ENCODE measurements around the gene AKAP13.

The AKAP13 gene

GRCh38 chr15:85749261-85750151, 369.1 kb downstream of the AKAP13 start:
- no peak for DNase-seq

GRCh38 chr15:85750319-85751290, 370.2 kb downstream of the AKAP13 start:
- no peak for DNase-seq

- no peak for DNase-seq
Observed at GRCh38 chr15:85751291-85752123, 371.1 kb downstream of the AKAP13 start.

- DNase-seq: no peak
Observed at GRCh38 chr15:85752124-85752475, 371.7 kb downstream of the AKAP13 start.

GRCh38 chr15:85752491-85752961, 372.1 kb downstream of the AKAP13 start:
- no peak for DNase-seq

GRCh38 chr15:85753261-85753660, 372.9 kb downstream of the AKAP13 start:
- no peak for DNase-seq

- DNase-seq: no peak
Observed at GRCh38 chr15:85753791-85754452, 373.5 kb downstream of the AKAP13 start.

- DNase-seq: no peak
Observed at GRCh38 chr15:85754989-85755388, 374.6 kb downstream of the AKAP13 start.

- DNase-seq: no peak
Observed at GRCh38 chr15:85755471-85755870, 375.1 kb downstream of the AKAP13 start.

GRCh38 chr15:85755942-85756341, 375.5 kb downstream of the AKAP13 start:
- no peak for DNase-seq

- DNase-seq: no peak
Observed at GRCh38 chr15:85756411-85757072, 376.1 kb downstream of the AKAP13 start.

GRCh38 chr15:85757073-85757938, 376.9 kb downstream of the AKAP13 start:
- DNase-seq: no peak

GRCh38 chr15:85757939-85758654, 377.7 kb downstream of the AKAP13 start:
- DNase-seq: no peak

- DNase-seq: no peak
Observed at GRCh38 chr15:85758655-85758978, 378.2 kb downstream of the AKAP13 start.

GRCh38 chr15:85759376-85759775, 379.0 kb downstream of the AKAP13 start:
- no peak for DNase-seq

- DNase-seq: no peak
Observed at GRCh38 chr15:85760049-85760448, 379.6 kb downstream of the AKAP13 start.

GRCh38 chr15:85760531-85761371, 380.3 kb downstream of the AKAP13 start:
- DNase-seq: no peak

GRCh38 chr15:85761635-85762034, 381.2 kb downstream of the AKAP13 start:
- no peak for DNase-seq
